Measurements from ENCODE around the gene C11orf91.

GRCh38 chr11:33724644-33725035, 24.0 kb upstream of the C11orf91 start:
- TF ChIP-seq CTCF (IDR thresholded peaks at IDR 0.05) (no peak), POLR2A (IDR thresholded peaks at IDR 0.05) (no peak)

Measured in breast epithelium (tissue), 3 donors.